ENCODE results near the gene MAGEE2. TPM values are rescaled to one million over a fixed set of nuclear protein-coding genes. Genes with fewer than 3 reads are reported as not detected.

Gene MAGEE2
- total RNA-seq, 1 donor from 2014 or later, result not detected

GRCh38 chrX:75746891-75747639, 38.0 kb downstream of the MAGEE2 start:
- ATAC-seq (ENCODE audit: low read depth), result peak; percentile 75
- Mint-ChIP-seq H3K4me3 (peak overlapping the region; percentile 84), H3K36me3 (ENCODE audit: low read depth) (peaks cover 2% of the 10 kb centered on the region), H3K27me3 (no peaks in the 10 kb centered on the region), H3K9me3 (peaks cover 11% of the 10 kb centered on the region), H3K4me1 (peaks cover 15% of the 10 kb centered on the region), H3K27ac (no peak overlapping the region)
- TF ChIP-seq CTCF (IDR thresholded peaks at IDR 0.05), result no peak
- intact Hi-C loops (cut with micrococcal nuclease), result loop anchor here (10.0 kb wide), 1 partner anchor 472 kb away; the partner anchor contains the start of gene UPRT
- peak; percentile 25 for DNase-seq
- ChIA-PET CTCF (no interaction called here), POLR2A (no interaction called here)

Data from activated B cell treated with CpG ODN at 0.5 μM for 24 hours (primary cell).